B cell (primary cell): ENCODE data around the gene MTG2. TPM values are rescaled to one million over a fixed set of nuclear protein-coding genes. Genes with fewer than 3 reads are reported as not detected.

Experiments used
- ATAC-seq: fragments of 200-7000 bp; cut with Tn5 transposase; one replicate; pipeline ENCODE4 v1.10.0; 2021; ENCODE audit warnings: low read depth, mild to moderate bottlenecking, moderate number of reproducible peaks, moderate library complexity
- CTCF ChIA-PET: fragments of 350-600 bp; sonication (Branson Sonifier 250); formaldehyde crosslinking; loops from one replicate; lab custom pipeline; 2021; ENCODE audit warnings: antibody characterized with exemption, inconsistent platforms; lab: Charles Lee
- POLR2A ChIA-PET: fragments of 350-600 bp; sonication (Branson Sonifier 250); formaldehyde crosslinking; loops from one replicate; lab custom pipeline; 2021; ENCODE audit warnings: antibody characterized with exemption; lab: Charles Lee
- DNase-seq: peaks from one replicate; pipeline ENCODE4 v3.0.0; 2013
- H2AFZ ChIP-seq: 2 replicates; pipeline ENCODE4 v1.6.1; 2012; ENCODE audit warnings: mild to moderate bottlenecking, low read depth, low read length; ENCODE audit not compliant: insufficient read depth, poor library complexity, severe bottlenecking
- H3K27ac ChIP-seq, 2 donors: 1 replicate in 1 of 2; 2 replicates in 1 of 2; pipeline ENCODE4 v1.5.1; 2012 to 2013; ENCODE audit warnings: low read length in 2 of 2, mild to moderate bottlenecking in 2 of 2, moderate library complexity in 1 of 2
- H3K27me3 ChIP-seq, 4 experiments: fragments of 200-600 bp in 1 of 4; sonication (generic) in 1 of 4; replicated peaks in 1 of 4; 1 replicate in 2 of 4; 2 replicates in 2 of 4; pipeline versions ENCODE4 v1.6.1 to v1.7.0; 2013 to 2016; ENCODE audit warnings: low read length in 3 of 4, mild to moderate bottlenecking in 2 of 4, mixed read lengths in 1 of 4, moderate library complexity in 1 of 4; ENCODE audit not compliant: insufficient read depth in 4 of 4, control insufficient read depth in 3 of 4; ENCODE audit errors: control extremely low read depth in 1 of 4
- H3K36me3 ChIP-seq, 2 experiments: replicated peaks in 1 of 2; 1 replicate in 1 of 2; 2 replicates in 1 of 2; pipeline versions ENCODE4 v1.6.1 to v1.7.1; 2013; ENCODE audit warnings: low read length in 1 of 2; ENCODE audit not compliant: insufficient read depth in 2 of 2, control insufficient read depth in 1 of 2; ENCODE audit errors: control extremely low read depth in 1 of 2, extremely low read depth in 1 of 2
- H3K4me1 ChIP-seq, 2 donors: fragments of 200-600 bp in 1 of 2; sonication (generic) in 1 of 2; 1 replicate in 1 of 2; 2 replicates in 1 of 2; pipeline versions ENCODE4 v1.5.1 to v1.6.1; 2013 to 2017; ENCODE audit warnings: low read length in 2 of 2; ENCODE audit not compliant: control insufficient read depth in 2 of 2, insufficient read depth in 2 of 2
- H3K4me2 ChIP-seq: replicated peaks from 2 replicates; pipeline ENCODE3; 2012; ENCODE audit warnings: mild to moderate bottlenecking, low read depth, low read length; ENCODE audit not compliant: poor library complexity, severe bottlenecking
- H3K4me3 ChIP-seq, 5 experiments: fragments of 200-600 bp in 1 of 5; sonication (generic) in 1 of 5; 1 replicate in 3 of 5; 2 replicates in 2 of 5; pipeline versions ENCODE4 v1.5.1 to v1.7.0; 2011 to 2016; ENCODE audit warnings: low read length in 4 of 5, mild to moderate bottlenecking in 4 of 5, low read depth in 2 of 5, control low read depth in 1 of 5, moderate library complexity in 1 of 5; ENCODE audit not compliant: insufficient read depth in 1 of 5; ENCODE audit errors: control extremely low read depth in 1 of 5, extremely low read depth in 1 of 5
- H3K79me2 ChIP-seq: fragments of 200-600 bp; sonication (generic); one replicate; pipeline ENCODE4 v1.6.0; 2016; ENCODE audit warnings: low read length; ENCODE audit not compliant: control insufficient read depth, insufficient read depth
- H3K9ac ChIP-seq: fragments of 200-600 bp; sonication (generic); 2 replicates; pipeline ENCODE4 v1.6.1; 2017; ENCODE audit warnings: mild to moderate bottlenecking, low read length, moderate library complexity
- H3K9me3 ChIP-seq, 3 donors: one replicate each; pipeline versions ENCODE4 v1.6.1 to v1.7.1; 2013; ENCODE audit warnings: low read length in 2 of 3; ENCODE audit not compliant: control insufficient read depth in 2 of 3, insufficient read depth in 1 of 3; ENCODE audit errors: control extremely low read depth in 1 of 3
- H4K20me1 ChIP-seq: 2 replicates; pipeline ENCODE4 v1.6.0; 2012; ENCODE audit warnings: mild to moderate bottlenecking, low read length; ENCODE audit not compliant: insufficient read depth, control insufficient read depth, poor library complexity, severe bottlenecking
- H3K27ac Mint-ChIP-seq: one replicate; pipeline ENCODE4 v1.8.0; 2021; ENCODE audit warnings: mixed read lengths
- H3K27me3 Mint-ChIP-seq: one replicate; pipeline ENCODE4 v1.8.0; 2021; ENCODE audit warnings: mixed read lengths
- H3K4me1 Mint-ChIP-seq: one replicate; pipeline ENCODE4 v1.8.0; 2021; ENCODE audit warnings: mixed read lengths
- H3K4me3 Mint-ChIP-seq: one replicate; pipeline ENCODE4 v1.8.0; 2021; ENCODE audit warnings: mixed read lengths
- H3K9me3 Mint-ChIP-seq: one replicate; pipeline ENCODE4 v1.8.0; 2022; ENCODE audit warnings: mixed read lengths; ENCODE audit not compliant: insufficient read depth
- CTCF ChIP-seq: fragments of 200-600 bp; IDR thresholded peaks from one replicate; pipeline ENCODE4 v1.8.0; 2022; ENCODE audit warnings: antibody characterized with exemption, mild to moderate bottlenecking
- EZH2 ChIP-seq: IDR thresholded peaks from 2 replicates; pipeline ENCODE4 v1.6.1; 2012; ENCODE audit warnings: borderline replicate concordance, low read depth, mild to moderate bottlenecking, moderate library complexity, low read length; ENCODE audit not compliant: insufficient read depth, poor library complexity, severe bottlenecking
- WGBS: methylation state at CpG from one replicate; pipeline ENCODE4 v1.1.5; 2013; ENCODE audit warnings: missing lambda C conversion rate; ENCODE audit not compliant: insufficient coverage; 5-methylcytosine and 5-hydroxymethylcytosine counted together
- intact Hi-C: fragments of 100-400 bp; cut with micrococcal nuclease; formaldehyde crosslinking; loops from one replicate; pipeline ENCODE4 v1.10.0; 2022
- polyA plus RNA-seq: library from polyadenylated mRNA; depleted of rRNA; stranded (reverse); fragments of >200 nt; gene quantifications from 2 replicates; pipeline ENCODE4 v1.2.3, GENCODE V29; 2012
- total RNA-seq, 2 donors: library from RNA; stranded (reverse); fragments of 120-200 nt in 1 of 2; gene quantifications; 1 replicate in 1 of 2; 2 replicates in 1 of 2; pipeline versions ENCODE4 v1.2.3 to v1.2.4, GENCODE V29; 2013 to 2022

MTG2 gene
- total and polyA plus RNA-seq, 2 donors (not counting 1 experiment from before 2014, with no cell fraction given): 29.6 to 48.4 TPM

GRCh38 chr20:62208795-62209755, 26.2 kb downstream of the MTG2 start:
- intact Hi-C loops: no loop called here
- ATAC-seq (no peak), DNase-seq (no peak)
- H4K20me1 ChIP-seq: no peaks in the 10 kb centered on the region
- ChIA-PET POLR2A (no interaction called here), CTCF (no interaction called here)
- H3K27ac Mint-ChIP-seq: no peak overlapping the region
- H3K4me2 ChIP-seq: no peak overlapping the region
- H3K27me3 ChIP-seq: peaks cover 0 to 28% (median 11%) of the 10 kb centered on the region in 4 experiments
- H3K4me3 Mint-ChIP-seq: no peak overlapping the region
- H3K79me2 ChIP-seq: no peaks in the 10 kb centered on the region
- H3K9ac ChIP-seq: no peak overlapping the region
- H3K36me3 ChIP-seq: no peaks in the 10 kb centered on the region
- no peak overlapping the region for H3K4me3 ChIP-seq
- H3K4me1 ChIP-seq: no peaks in the 10 kb centered on the region
- H3K4me1 Mint-ChIP-seq: no peaks in the 10 kb centered on the region
- H3K9me3 Mint-ChIP-seq: no peaks in the 10 kb centered on the region
- no peak for TF ChIP-seq EZH2
- no peak for TF ChIP-seq CTCF
- no peaks in the 10 kb centered on the region for H3K9me3 ChIP-seq
- no peak overlapping the region for H2AFZ ChIP-seq
- WGBS: 68% methylated on average over 25 of the region's 27 CpGs
- no peak overlapping the region for H3K27ac ChIP-seq
- H3K27me3 Mint-ChIP-seq: peaks cover 7% of the 10 kb centered on the region

GRCh38 chr20:62209850-62210495, 27.1 kb downstream of the MTG2 start:
- no peaks in the 10 kb centered on the region for H3K9me3 ChIP-seq
- H3K27ac ChIP-seq: no peak overlapping the region
- Mint-ChIP-seq H3K4me1 (no peaks in the 10 kb centered on the region), H3K27ac (no peak overlapping the region), H3K27me3 (peaks cover 13% of the 10 kb centered on the region), H3K4me3 (no peak overlapping the region), H3K9me3 (no peaks in the 10 kb centered on the region)
- POLR2A ChIA-PET: no interaction called here
- ATAC-seq: no peak
- CTCF ChIA-PET: no interaction called here
- DNase-seq: no peak
- no peak overlapping the region for H3K4me3 ChIP-seq
- 75% methylated on average over 12 of the region's 17 CpGs for WGBS
- no peak for TF ChIP-seq CTCF
- no peak for TF ChIP-seq EZH2
- H3K4me1 ChIP-seq: no peaks in the 10 kb centered on the region
- no peaks in the 10 kb centered on the region for H3K36me3 ChIP-seq
- no peaks in the 10 kb centered on the region for H4K20me1 ChIP-seq
- no peak overlapping the region for H2AFZ ChIP-seq
- no peak overlapping the region for H3K4me2 ChIP-seq
- intact Hi-C loops: no loop called here
- H3K9ac ChIP-seq: no peak overlapping the region
- H3K27me3 ChIP-seq: peaks cover 0 to 36% (median 11%) of the 10 kb centered on the region in 4 experiments
- no peaks in the 10 kb centered on the region for H3K79me2 ChIP-seq
